Skeletal muscle tissue (tissue), 4 donors: Measurements from ENCODE around the gene DIP2C. TPM values are rescaled to one million over a fixed set of nuclear protein-coding genes. Genes with fewer than 3 reads are reported as not detected.
"Not testable (repeated sequence)": the region's sequence is repeated elsewhere in the genome, so short reads cannot be mapped to it uniquely, and the experiment has no call there.

Source experiments
- H3K27ac ChIP-seq: one replicate; pipeline ENCODE4 v1.7.0; 2013; ENCODE audit warnings: mild to moderate bottlenecking, low read depth, low read length, inconsistent platforms
- H3K27me3 ChIP-seq, 3 donors: one replicate each; pipeline ENCODE4 v1.7.0; 2013; ENCODE audit warnings: low read length in 3 of 3; ENCODE audit not compliant: control insufficient read depth in 3 of 3, insufficient read depth in 3 of 3
- H3K36me3 ChIP-seq, 3 donors: one replicate each; pipeline ENCODE4 v1.7.0; 2013; ENCODE audit warnings: low read length in 3 of 3; ENCODE audit not compliant: control insufficient read depth in 3 of 3, insufficient read depth in 3 of 3
- H3K4me1 ChIP-seq, 3 donors: one replicate each; pipeline ENCODE4 v1.7.0; 2013; ENCODE audit warnings: low read length in 3 of 3, mild to moderate bottlenecking in 3 of 3; ENCODE audit not compliant: control insufficient read depth in 3 of 3, insufficient read depth in 3 of 3
- H3K4me3 ChIP-seq, 3 donors: one replicate each; pipeline ENCODE4 v1.7.0; 2013; ENCODE audit warnings: low read length in 3 of 3
- H3K9ac ChIP-seq, 3 donors: one replicate each; pipeline ENCODE4 v1.7.0; 2013; ENCODE audit warnings: low read length in 3 of 3, mild to moderate bottlenecking in 3 of 3, moderate library complexity in 2 of 3, low read depth in 1 of 3
- H3K9me3 ChIP-seq, 3 donors: one replicate each; pipeline ENCODE4 v1.7.0; 2013; ENCODE audit warnings: low read length in 3 of 3; ENCODE audit not compliant: control insufficient read depth in 3 of 3
- total RNA-seq: library from RNA; depleted of rRNA; stranded (reverse); fragments of >200 nt; gene quantifications from one replicate; pipeline ENCODE4 v1.2.3, GENCODE V29; 2014
- donor health status: Osteomylitis.

DIP2C gene
- total RNA-seq, 1 donor from 2014 or later, result 18.8 TPM

- Histone ChIP-seq H3K27me3 (no peaks in the 10 kb centered on the region), H3K36me3 (peaks cover 31 to 40% (median 34%) of the 10 kb centered on the region in 3 donors), H3K9me3 (no peaks in the 10 kb centered on the region), H3K27ac (no peak overlapping the region), H3K9ac (no peak overlapping the region), H3K4me1 (peaks cover 3 to 14% (median 5%) of the 10 kb centered on the region in 3 donors), H3K4me3 (no peak overlapping the region)
These were observed 319.6 kb downstream of the DIP2C start for GRCh38 chr10:369684-370448.

- Histone ChIP-seq H3K9ac (no peak overlapping the region), H3K36me3 (peaks cover 36 to 39% (median 39%) of the 10 kb centered on the region in 3 donors)
These were observed 320.2 kb downstream of the DIP2C start for GRCh38 chr10:369221-369683.

GRCh38 chr10:368579-369220 is 320.8 kb downstream of the DIP2C start:
- Histone ChIP-seq H3K4me3 (no peak overlapping the region), H3K27me3 (no peaks in the 10 kb centered on the region), H3K9me3 (no peaks in the 10 kb centered on the region), H3K36me3 (peaks cover 39 to 40% (median 39%) of the 10 kb centered on the region in 3 donors), H3K9ac (no peak overlapping the region), H3K4me1 (peaks cover 3 to 12% (median 5%) of the 10 kb centered on the region in 3 donors), H3K27ac (no peak overlapping the region)

More at GRCh38 chr10:369221-369683, 320.2 kb downstream of the DIP2C start:
- no peaks in the 10 kb centered on the region for H3K27me3 ChIP-seq
- no peak overlapping the region for H3K4me3 ChIP-seq
- no peak overlapping the region for H3K27ac ChIP-seq
- peaks cover 3 to 14% (median 5%) of the 10 kb centered on the region in 3 donors for H3K4me1 ChIP-seq
- H3K9me3 ChIP-seq, result no peaks in the 10 kb centered on the region

GRCh38 chr10:368107-368506 is 321.4 kb downstream of the DIP2C start:
- not testable (repeated sequence) for H3K27me3 ChIP-seq, H3K9ac ChIP-seq, H3K4me3 ChIP-seq, H3K27ac ChIP-seq, H3K4me1 ChIP-seq, H3K9me3 ChIP-seq
- H3K36me3 ChIP-seq, result peaks cover 42 to 44% (median 43%) of the 10 kb centered on the region in 3 donors

- Histone ChIP-seq H3K27me3 (no peaks in the 10 kb centered on the region), H3K27ac (no peak overlapping the region), H3K36me3 (peaks cover 46 to 49% (median 47%) of the 10 kb centered on the region in 3 donors), H3K9ac (no peak overlapping the region), H3K4me3 (no peak overlapping the region), H3K4me1 (peaks cover 0 to 8% (median 0%) of the 10 kb centered on the region in 3 donors), H3K9me3 (no peaks in the 10 kb centered on the region)
These were observed 321.8 kb downstream of the DIP2C start for GRCh38 chr10:367636-368035.

GRCh38 chr10:366186-366585 is 323.3 kb downstream of the DIP2C start:
- Histone ChIP-seq H3K4me1 (peaks cover 0 to 8% (median 0%) of the 10 kb centered on the region in 3 donors), H3K27ac (no peak overlapping the region), H3K9me3 (no peaks in the 10 kb centered on the region), H3K4me3 (no peak overlapping the region), H3K36me3 (peaks cover 59 to 62% (median 61%) of the 10 kb centered on the region in 3 donors), H3K27me3 (no peaks in the 10 kb centered on the region), H3K9ac (no peak overlapping the region)

- H3K27me3 ChIP-seq, result no peaks in the 10 kb centered on the region
- H3K36me3 ChIP-seq, result peaks cover 62 to 77% (median 69%) of the 10 kb centered on the region in 3 donors
- no peaks in the 10 kb centered on the region for H3K9me3 ChIP-seq
- no peaks in the 10 kb centered on the region for H3K4me1 ChIP-seq
- H3K9ac ChIP-seq, result no peak overlapping the region
- H3K4me3 ChIP-seq, result no peak overlapping the region
- no peak overlapping the region for H3K27ac ChIP-seq
These were observed 325.1 kb downstream of the DIP2C start for GRCh38 chr10:364267-364775.

- no peak overlapping the region for H3K4me3 ChIP-seq
- H3K36me3 ChIP-seq, result peaks cover 53 to 73% (median 61%) of the 10 kb centered on the region in 3 donors
These were observed 326.3 kb downstream of the DIP2C start for GRCh38 chr10:363152-363551.

GRCh38 chr10:361203-362081 is 328.0 kb downstream of the DIP2C start:
- Histone ChIP-seq H3K27me3 (no peaks in the 10 kb centered on the region), H3K27ac (no peak overlapping the region), H3K9ac (no peak overlapping the region), H3K9me3 (no peaks in the 10 kb centered on the region), H3K4me1 (no peaks in the 10 kb centered on the region), H3K4me3 (no peak overlapping the region), H3K36me3 (peaks cover 62 to 79% (median 67%) of the 10 kb centered on the region in 3 donors)

More at GRCh38 chr10:363152-363551, 326.3 kb downstream of the DIP2C start:
- Histone ChIP-seq H3K9ac (no peak overlapping the region), H3K9me3 (no peaks in the 10 kb centered on the region), H3K4me1 (no peaks in the 10 kb centered on the region), H3K27me3 (no peaks in the 10 kb centered on the region), H3K27ac (no peak overlapping the region)
